RWPE2 (cell line): ENCODE results near the gene PER1.

Experiments
- ATAC-seq: fragments of 200-7000 bp; cut with Tn5 transposase; 3 replicates; pipeline ENCODE4 v1.9.1; 2021; ENCODE audit warnings: low read depth
- DNase-seq: peaks from one replicate; pipeline ENCODE4 v3.0.0-alpha.2; 2020; ENCODE audit warnings: low spot score
- H3K27ac ChIP-seq: fragments of 450-650 bp; 2 replicates; pipeline ENCODE4 v1.5.1; 2017; ENCODE audit warnings: mild to moderate bottlenecking; ENCODE audit not compliant: poor library complexity, severe bottlenecking
- H3K27me3 ChIP-seq: fragments of 250-450 bp; sonication (Bioruptor Pico); 2 replicates; pipeline ENCODE4 v1.5.1; 2021; ENCODE audit warnings: mild to moderate bottlenecking, moderate library complexity; ENCODE audit not compliant: insufficient read depth, poor library complexity, severe bottlenecking
- H3K36me3 ChIP-seq: fragments of 250-450 bp; sonication (Bioruptor Pico); 2 replicates; pipeline ENCODE4 v1.5.1; 2020; ENCODE audit warnings: low read depth, mild to moderate bottlenecking, moderate library complexity
- H3K4me1 ChIP-seq: fragments of 250-450 bp; sonication (Bioruptor Pico); 2 replicates; pipeline ENCODE4 v1.5.1; 2021; ENCODE audit warnings: mild to moderate bottlenecking, moderate library complexity; ENCODE audit not compliant: insufficient read depth, poor library complexity, severe bottlenecking
- H3K4me3 ChIP-seq: fragments of 250-450 bp; sonication (Bioruptor Pico); 2 replicates; pipeline ENCODE4 v1.5.1; 2021; ENCODE audit warnings: mild to moderate bottlenecking, moderate library complexity; ENCODE audit not compliant: severe bottlenecking
- H3K9me3 ChIP-seq: fragments of 250-450 bp; sonication (Bioruptor Pico); 2 replicates; pipeline ENCODE4 v1.5.1; 2021; ENCODE audit warnings: mild to moderate bottlenecking, moderate library complexity; ENCODE audit not compliant: severe bottlenecking
- TF ChIP-seq, protein P1 (sequence below): fragments of 450-650 bp; IDR thresholded peaks from one replicate; pipeline ENCODE4 v1.5.1; 2017; ENCODE audit warnings: mild to moderate bottlenecking, moderate library complexity; ENCODE audit not compliant: poor library complexity, severe bottlenecking

The PER1 gene, protein sequence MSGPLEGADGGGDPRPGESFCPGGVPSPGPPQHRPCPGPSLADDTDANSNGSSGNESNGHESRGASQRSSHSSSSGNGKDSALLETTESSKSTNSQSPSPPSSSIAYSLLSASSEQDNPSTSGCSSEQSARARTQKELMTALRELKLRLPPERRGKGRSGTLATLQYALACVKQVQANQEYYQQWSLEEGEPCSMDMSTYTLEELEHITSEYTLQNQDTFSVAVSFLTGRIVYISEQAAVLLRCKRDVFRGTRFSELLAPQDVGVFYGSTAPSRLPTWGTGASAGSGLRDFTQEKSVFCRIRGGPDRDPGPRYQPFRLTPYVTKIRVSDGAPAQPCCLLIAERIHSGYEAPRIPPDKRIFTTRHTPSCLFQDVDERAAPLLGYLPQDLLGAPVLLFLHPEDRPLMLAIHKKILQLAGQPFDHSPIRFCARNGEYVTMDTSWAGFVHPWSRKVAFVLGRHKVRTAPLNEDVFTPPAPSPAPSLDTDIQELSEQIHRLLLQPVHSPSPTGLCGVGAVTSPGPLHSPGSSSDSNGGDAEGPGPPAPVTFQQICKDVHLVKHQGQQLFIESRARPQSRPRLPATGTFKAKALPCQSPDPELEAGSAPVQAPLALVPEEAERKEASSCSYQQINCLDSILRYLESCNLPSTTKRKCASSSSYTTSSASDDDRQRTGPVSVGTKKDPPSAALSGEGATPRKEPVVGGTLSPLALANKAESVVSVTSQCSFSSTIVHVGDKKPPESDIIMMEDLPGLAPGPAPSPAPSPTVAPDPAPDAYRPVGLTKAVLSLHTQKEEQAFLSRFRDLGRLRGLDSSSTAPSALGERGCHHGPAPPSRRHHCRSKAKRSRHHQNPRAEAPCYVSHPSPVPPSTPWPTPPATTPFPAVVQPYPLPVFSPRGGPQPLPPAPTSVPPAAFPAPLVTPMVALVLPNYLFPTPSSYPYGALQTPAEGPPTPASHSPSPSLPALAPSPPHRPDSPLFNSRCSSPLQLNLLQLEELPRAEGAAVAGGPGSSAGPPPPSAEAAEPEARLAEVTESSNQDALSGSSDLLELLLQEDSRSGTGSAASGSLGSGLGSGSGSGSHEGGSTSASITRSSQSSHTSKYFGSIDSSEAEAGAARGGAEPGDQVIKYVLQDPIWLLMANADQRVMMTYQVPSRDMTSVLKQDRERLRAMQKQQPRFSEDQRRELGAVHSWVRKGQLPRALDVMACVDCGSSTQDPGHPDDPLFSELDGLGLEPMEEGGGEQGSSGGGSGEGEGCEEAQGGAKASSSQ (N-terminal part only)

GRCh38 chr17:8152112-8152775, at the start of gene PER1:
Gene PER1 (minus strand): TSS chr17:8152404. CDS start chr17:8150706, 1,698 bp downstream.
- Histone ChIP-seq H3K27ac (peak within 1 kb of the TSS; percentile 98), H3K27me3 (no peaks in the 10 kb centered on the region), H3K36me3 (peaks cover 80% of the 10 kb centered on the region), H3K4me3 (peak within 1 kb of the TSS; percentile 44), H3K9me3 (no peaks in the 10 kb centered on the region), H3K4me1 (peaks cover 16% of the 10 kb centered on the region)
- ATAC-seq (peak; percentile 50), DNase-seq (peak; percentile 97)
- TF ChIP-seq, protein P1, sequence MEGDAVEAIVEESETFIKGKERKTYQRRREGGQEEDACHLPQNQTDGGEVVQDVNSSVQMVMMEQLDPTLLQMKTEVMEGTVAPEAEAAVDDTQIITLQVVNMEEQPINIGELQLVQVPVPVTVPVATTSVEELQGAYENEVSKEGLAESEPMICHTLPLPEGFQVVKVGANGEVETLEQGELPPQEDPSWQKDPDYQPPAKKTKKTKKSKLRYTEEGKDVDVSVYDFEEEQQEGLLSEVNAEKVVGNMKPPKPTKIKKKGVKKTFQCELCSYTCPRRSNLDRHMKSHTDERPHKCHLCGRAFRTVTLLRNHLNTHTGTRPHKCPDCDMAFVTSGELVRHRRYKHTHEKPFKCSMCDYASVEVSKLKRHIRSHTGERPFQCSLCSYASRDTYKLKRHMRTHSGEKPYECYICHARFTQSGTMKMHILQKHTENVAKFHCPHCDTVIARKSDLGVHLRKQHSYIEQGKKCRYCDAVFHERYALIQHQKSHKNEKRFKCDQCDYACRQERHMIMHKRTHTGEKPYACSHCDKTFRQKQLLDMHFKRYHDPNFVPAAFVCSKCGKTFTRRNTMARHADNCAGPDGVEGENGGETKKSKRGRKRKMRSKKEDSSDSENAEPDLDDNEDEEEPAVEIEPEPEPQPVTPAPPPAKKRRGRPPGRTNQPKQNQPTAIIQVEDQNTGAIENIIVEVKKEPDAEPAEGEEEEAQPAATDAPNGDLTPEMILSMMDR = no peak

- Histone ChIP-seq H3K27ac (peak overlapping the region; percentile 42), H3K4me1 (peaks cover 9% of the 10 kb centered on the region), H3K4me3 (peak overlapping the region; percentile 26), H3K27me3 (no peaks in the 10 kb centered on the region), H3K9me3 (no peaks in the 10 kb centered on the region), H3K36me3 (no peaks in the 10 kb centered on the region)
- peak; percentile 83 for DNase-seq
- TF ChIP-seq, protein P1 = no peak
- ATAC-seq = peak; percentile 59
Observed at GRCh38 chr17:8192070-8192815, 40.0 kb upstream of the PER1 start.

GRCh38 chr17:8190506-8190905, 38.3 kb upstream of the PER1 start:
- H3K27me3 ChIP-seq = no peaks in the 10 kb centered on the region
- peak overlapping the region; percentile 55 for H3K4me3 ChIP-seq
- peak overlapping the region; percentile 69 for H3K27ac ChIP-seq
- TF ChIP-seq, protein P1 = no peak
- ATAC-seq = no peak
- H3K36me3 ChIP-seq = no peaks in the 10 kb centered on the region
- no peaks in the 10 kb centered on the region for H3K9me3 ChIP-seq
- no peak for DNase-seq
- peaks cover 9% of the 10 kb centered on the region for H3K4me1 ChIP-seq
